ENCODE data around the gene SMAD6. TPM values are rescaled to one million over a fixed set of nuclear protein-coding genes. Genes with fewer than 3 reads are reported as not detected.
"Not testable (repeated sequence)": the region's sequence is repeated elsewhere in the genome, so short reads cannot be mapped to it uniquely, and the experiment has no call there.

Gene SMAD6
- total and polyA plus RNA-seq, 7 donors, result 0.52 to 5.5 (median 3.0) TPM

GRCh38 chr15:66825731-66826130 lies 123.7 kb downstream of the SMAD6 start:
- ATAC-seq, result no peak
- Histone ChIP-seq H3K27ac (no peak overlapping the region), H3K27me3 (ENCODE audit: insufficient read depth in 3 of 3, low read length in 2 of 3) (no peaks in the 10 kb centered on the region), H3K9me3 (no peaks in the 10 kb centered on the region), H3K4me1 (no peaks in the 10 kb centered on the region), H3K36me3 (ENCODE audit: insufficient read depth in 1 of 2, low read depth in 1 of 2) (no peaks in the 10 kb centered on the region), H3K4me3 (no peak overlapping the region)
- TF ChIP-seq CTCF (IDR thresholded peaks at IDR 0.05), result no peak
- WGBS, 3 donors, result 90 to 93% (median 91%) methylated on average over 6 to 7 of the region's 7 CpGs
- DNase-seq, result no peak
- intact Hi-C loops (cut with DNase I), result no loop called here

- Histone ChIP-seq H3K27ac (no peak overlapping the region), H3K9me3 (no peaks in the 10 kb centered on the region), H3K27me3 (ENCODE audit: insufficient read depth in 3 of 3, low read length in 2 of 3) (no peaks in the 10 kb centered on the region), H3K36me3 (ENCODE audit: insufficient read depth in 1 of 2, low read depth in 1 of 2) (no peaks in the 10 kb centered on the region), H3K4me1 (no peaks in the 10 kb centered on the region), H3K4me3 (no peak overlapping the region)
- no peak for TF ChIP-seq CTCF (IDR thresholded peaks at IDR 0.05)
- ATAC-seq, result no peak
- intact Hi-C loops (cut with DNase I), result no loop called here
- WGBS, 3 donors, result 82 to 89% (median 89%) methylated on average over 3 of the region's 3 CpGs
- DNase-seq, result no peak
Observed at GRCh38 chr15:66826507-66826906, 124.5 kb downstream of the SMAD6 start.

DNA sequence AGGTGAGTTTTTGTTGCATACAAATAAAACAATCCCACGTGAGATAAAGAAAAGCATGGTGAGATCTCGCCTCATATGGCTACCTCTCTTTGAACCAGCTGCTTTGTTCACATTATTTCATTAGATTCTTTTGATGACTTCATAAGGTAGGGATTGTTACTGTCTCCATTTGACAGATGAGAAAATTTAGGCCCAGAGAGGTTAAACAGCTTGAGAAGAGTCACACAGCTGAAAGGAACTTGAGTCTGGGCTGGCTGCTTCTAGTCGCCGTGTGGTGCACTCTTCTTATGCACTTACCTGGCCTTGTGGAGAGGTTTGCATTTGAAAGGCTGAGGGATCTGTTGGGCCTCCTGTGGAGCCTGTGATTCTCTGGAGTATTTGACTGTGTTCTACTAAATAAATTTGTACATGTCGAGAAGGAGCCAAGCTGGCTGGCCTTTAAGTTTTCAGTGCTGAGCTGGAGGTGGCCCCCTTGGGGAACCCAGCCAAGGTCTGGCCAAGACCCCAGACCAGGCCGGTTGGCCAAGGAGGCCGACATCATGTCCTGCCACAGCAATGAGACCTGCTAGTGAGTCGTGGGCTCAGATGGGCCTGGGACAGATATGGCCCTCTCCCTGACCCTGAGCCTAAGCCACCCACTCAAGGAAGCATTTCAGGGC lies 125.1 kb downstream of the SMAD6 start:
- WGBS, 3 donors, result 87 to 90% (median 88%) methylated on average over 8 of the region's 8 CpGs
- H3K4me3 ChIP-seq, result no peak overlapping the region
- no peak for ATAC-seq
- no peaks in the 10 kb centered on the region for H3K36me3 ChIP-seq (ENCODE audit: insufficient read depth in 1 of 2, low read depth in 1 of 2)
- no peak for TF ChIP-seq CTCF (IDR thresholded peaks at IDR 0.05)
- no peaks in the 10 kb centered on the region for H3K9me3 ChIP-seq
- H3K4me1 ChIP-seq, result no peaks in the 10 kb centered on the region
- H3K27me3 ChIP-seq (ENCODE audit: insufficient read depth in 3 of 3, low read length in 2 of 3), result no peaks in the 10 kb centered on the region
- no peak for DNase-seq
- intact Hi-C loops (cut with DNase I), result no loop called here
- no peak overlapping the region for H3K27ac ChIP-seq

GRCh38 chr15:66827698-66828055 lies 125.6 kb downstream of the SMAD6 start:
- no peaks in the 10 kb centered on the region for H3K4me1 ChIP-seq
- intact Hi-C loops (cut with DNase I), result no loop called here
- 88 to 90% (median 88%) methylated on average over 6 of the region's 6 CpGs for WGBS, 3 donors
- no peak for ATAC-seq
- no peak overlapping the region for H3K4me3 ChIP-seq
- no peaks in the 10 kb centered on the region for H3K36me3 ChIP-seq (ENCODE audit: insufficient read depth in 1 of 2, low read depth in 1 of 2)
- H3K27ac ChIP-seq, result no peak overlapping the region
- no peak for DNase-seq
- TF ChIP-seq CTCF (IDR thresholded peaks at IDR 0.05), result no peak
- no peaks in the 10 kb centered on the region for H3K27me3 ChIP-seq (ENCODE audit: insufficient read depth in 3 of 3, low read length in 2 of 3)
- H3K9me3 ChIP-seq, result no peaks in the 10 kb centered on the region

DNA sequence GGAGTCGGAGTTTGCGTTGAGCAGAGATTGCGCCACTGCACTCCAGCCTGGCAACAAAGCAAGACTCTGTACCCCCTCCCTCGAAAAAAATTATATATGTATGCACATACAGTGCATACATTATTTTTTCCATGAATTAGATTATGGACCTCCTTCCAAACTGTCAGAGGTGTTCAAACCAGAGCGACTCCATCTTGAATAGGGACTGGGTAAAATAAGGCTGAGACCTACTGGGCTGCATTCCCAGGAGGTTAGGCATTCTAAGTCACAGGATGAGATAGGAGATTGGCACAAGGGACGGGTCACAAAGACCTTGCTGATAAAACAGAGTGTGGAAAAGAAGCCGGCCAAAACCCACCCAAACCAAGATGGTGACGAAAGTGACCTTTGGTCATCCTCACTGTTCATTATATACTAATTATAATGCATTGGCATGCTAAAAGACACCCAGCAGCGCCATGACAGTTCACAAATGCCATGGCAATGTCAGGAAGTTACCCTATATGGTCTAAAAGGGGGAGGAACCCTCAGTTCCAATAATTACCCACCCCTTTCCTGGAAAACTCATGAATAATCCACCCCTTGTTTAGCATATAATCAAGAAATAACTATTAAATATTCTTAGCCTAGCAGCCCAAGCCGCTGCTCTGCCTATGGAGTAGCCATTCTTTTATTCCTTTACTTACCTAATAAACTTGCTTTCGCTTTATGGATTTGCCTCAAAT lies 126.9 kb downstream of the SMAD6 start:
- 88 to 91% (median 90%) methylated on average over 11 of the region's 11 CpGs for WGBS, 3 donors

More for the DNA sequence above, 126.9 kb downstream of the SMAD6 start:
- H3K27me3 ChIP-seq (ENCODE audit: insufficient read depth in 3 of 3, low read length in 2 of 3); intact Hi-C loops (cut with DNase I); H3K27ac ChIP-seq; H3K9me3 ChIP-seq; DNase-seq; H3K4me1 ChIP-seq; ATAC-seq; H3K36me3 ChIP-seq (ENCODE audit: insufficient read depth in 1 of 2, low read depth in 1 of 2); H3K4me3 ChIP-seq: not testable (repeated sequence)

Data from psoas muscle (tissue), 8 donors.